ENCODE results near the gene POTEG.
"Not testable (repeated sequence)": the region's sequence is repeated elsewhere in the genome, so short reads cannot be mapped to it uniquely, and the experiment has no call there.

POTEG gene

DNA sequence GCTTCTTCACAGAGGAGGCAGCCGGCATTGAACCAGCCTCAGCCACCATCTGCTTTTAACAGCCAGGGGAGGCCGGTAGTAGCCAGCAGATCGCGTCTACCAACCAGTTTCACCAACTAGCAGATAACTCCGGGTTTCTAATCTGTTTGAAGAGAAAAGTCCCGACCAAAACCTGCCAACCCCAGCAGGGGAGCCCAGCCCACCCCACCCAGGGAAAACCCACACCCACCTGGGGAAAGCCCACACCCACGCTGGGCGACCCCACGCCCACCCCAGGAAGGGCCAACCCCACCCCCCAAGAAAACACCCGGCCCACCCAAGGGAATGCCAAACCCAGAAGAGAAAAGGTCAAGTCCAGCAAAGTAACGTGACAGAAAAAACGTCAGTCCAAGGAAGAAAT lies at the start of gene POTEG:
TSS of gene POTEG (minus strand) at position 101 of the 400 bp plus-strand sequence. CDS start at position 49, 52 bp downstream.
- DNase-seq (ENCODE audit: low spot score), result not testable (repeated sequence)

DNA sequence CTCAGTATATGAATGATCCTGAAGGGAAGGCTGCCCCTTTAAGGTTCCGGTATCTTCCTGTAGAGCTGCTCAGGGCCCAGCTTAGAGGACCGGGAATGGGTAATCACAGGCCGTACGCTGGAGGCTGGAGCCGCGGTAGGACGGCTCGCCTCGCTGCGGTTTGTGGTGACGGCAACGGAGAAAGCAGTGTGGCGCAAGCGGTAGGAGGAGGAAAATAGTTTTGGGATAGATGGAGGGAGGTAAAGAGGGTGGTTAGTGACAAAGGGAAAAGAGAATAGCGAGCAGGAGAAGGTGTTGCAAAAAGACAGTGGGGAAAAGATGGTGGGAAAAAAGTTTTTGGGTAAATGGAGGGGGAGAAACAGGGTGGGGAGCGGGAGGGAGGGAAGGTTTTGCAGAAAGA lies 48.0 kb upstream of the POTEG start:
- DNase-seq (ENCODE audit: low spot score), result not testable (repeated sequence)

DNA sequence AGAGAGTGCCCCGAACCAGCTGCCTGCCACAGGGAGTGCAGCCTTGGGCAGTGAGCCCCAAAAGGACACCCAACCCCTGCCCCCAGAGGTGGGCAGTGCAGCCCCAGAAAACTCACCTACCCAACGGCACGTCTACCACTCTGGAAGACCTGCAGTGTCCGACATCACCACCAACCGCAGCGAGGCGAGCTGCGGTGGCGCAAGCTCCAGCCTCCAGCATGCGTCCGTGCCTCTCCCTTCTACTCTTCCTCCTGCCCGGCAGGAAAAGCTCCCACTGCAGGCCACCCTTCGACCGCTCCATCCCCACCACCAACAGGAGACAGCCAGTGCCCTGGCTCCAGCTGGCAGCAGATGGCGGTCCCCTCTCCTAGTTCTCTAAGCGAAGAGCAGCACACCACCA lies 47.3 kb upstream of the POTEG start:
- not testable (repeated sequence) for DNase-seq (ENCODE audit: low spot score)

DNA sequence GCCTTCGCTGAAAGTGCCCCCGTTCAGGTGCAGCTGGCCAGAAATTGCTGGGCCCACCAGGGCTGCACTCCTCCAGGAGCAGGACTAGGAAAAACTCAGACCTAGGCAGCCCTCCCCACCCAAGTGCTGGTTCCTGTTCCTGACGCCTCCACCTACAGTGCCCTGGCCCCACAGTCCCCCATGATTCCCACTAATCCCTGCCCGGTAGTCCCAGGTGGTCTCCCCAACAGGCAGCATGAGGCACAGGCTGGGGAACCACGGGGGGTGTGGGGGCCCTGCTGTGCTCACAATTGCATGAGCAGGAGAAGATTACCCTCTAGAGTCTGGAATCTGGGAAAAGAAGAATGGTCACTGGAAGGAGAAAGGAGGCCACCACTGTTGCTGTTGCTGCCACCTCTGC lies 46.4 kb upstream of the POTEG start:
- DNase-seq (ENCODE audit: low spot score), result not testable (repeated sequence)

DNA sequence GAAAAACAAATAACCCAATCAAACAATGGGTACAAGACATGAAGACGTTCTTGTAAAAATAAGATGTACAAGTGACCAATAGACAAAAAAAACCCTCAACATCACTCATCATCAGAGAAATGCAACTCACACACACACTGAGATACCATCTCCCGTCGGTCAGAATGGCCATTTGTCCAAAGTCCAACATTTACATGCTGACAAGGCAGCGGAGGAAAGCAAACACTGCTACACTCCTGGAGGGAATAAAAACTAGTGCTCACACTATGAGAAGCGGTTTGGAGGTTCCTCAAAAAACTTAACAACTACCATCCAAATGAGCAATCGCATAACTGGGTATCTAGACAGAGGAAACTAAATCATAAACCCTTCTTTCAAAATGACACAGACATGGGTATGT lies 11.6 kb upstream of the POTEG start:
- not testable (repeated sequence) for DNase-seq (ENCODE audit: low spot score)

DNA sequence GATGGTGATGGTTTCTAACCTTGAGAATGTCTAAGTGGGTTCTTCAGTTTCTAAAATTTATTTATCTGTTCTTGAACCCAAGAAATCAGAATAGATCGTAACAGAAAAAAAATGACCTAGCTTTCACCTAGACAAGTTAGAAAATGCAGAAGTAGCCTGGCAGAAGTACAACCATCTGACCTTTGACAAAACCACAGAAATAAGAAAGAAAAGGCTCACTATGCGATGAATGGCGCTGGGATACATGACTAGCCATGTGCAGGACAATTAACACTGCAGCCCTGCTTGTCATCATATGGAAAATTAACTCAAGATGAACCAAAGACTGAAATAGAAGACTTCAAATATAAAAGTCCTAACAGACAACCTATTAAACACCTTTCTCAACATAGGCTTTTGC lies 5.7 kb upstream of the POTEG start:
- not testable (repeated sequence) for DNase-seq (ENCODE audit: low spot score)

DNA sequence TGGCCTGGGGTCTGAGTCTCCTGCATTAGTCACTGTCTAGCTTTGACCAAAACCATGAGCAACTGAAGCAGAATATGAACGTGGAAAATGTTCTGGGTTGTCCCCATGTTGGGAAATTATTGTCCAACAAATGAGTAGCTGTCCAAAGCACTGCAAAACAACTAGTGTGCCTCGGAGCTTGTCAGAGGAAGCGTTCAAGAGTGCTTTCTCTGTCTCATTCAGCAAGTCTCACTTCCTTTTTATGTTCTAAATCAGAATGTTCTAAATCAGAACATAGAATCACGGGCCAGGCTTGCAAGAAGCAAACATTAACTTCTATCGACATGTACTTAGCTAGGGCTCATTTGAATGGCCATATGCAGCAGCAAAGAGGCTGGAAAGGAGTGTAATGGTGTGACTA lies 5.1 kb upstream of the POTEG start:
- DNase-seq (ENCODE audit: low spot score), result not testable (repeated sequence)

DNA sequence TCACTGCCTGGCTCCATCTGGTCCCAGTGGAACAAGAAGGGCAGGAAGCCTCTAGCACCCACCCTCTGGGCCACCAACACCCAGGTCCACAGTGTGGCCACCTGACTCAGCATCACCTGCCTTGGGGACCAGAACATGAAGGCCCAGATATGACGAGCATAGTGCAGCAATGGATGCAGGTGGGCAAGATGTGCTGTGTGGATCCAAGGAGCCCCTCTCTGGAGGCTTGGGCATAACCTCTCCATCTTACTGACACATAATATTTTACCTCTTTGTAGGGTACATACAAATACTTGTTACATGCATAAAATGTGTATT lies 2.9 kb upstream of the POTEG start:
- not testable (repeated sequence) for DNase-seq (ENCODE audit: low spot score)

DNA sequence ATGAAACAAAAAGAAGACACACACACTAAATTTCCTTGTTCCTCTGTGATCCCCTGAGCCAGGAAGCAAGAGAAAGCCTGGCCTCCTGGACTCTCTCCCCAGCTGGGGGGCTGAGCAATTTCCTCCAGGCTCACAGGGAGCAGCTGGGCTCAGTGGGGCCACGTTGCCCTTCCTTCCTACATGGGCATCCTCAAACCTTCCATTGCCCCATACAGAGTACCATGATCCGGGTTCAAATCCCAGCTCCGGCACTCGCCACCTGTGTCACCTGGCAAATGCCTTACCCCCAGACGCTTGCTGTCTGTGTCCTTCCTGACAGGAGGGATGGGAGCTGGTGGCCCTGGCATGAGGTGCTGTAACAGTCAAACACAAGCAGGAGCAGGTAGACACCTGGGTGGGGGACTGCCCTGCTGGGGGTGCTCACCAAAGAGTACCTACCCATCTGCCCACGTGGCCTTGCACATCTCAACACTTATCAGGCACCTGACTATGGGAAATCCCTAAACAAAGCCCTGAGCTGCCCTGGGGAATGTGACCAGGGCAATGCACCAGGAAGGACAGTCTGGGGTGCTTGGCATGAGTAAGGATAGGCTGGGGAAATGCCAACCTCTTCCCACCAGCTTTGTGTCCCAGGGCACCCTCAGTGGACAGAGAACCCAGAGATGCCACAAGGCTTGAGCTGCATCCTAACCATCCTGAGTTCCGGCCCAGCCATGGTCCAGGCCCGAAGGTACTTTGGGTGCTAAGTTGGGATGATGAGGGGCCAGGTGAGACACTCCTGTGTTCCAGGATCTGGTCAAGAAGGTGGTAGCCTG lies 2.4 kb upstream of the POTEG start:
- DNase-seq (ENCODE audit: low spot score), result not testable (repeated sequence)

DNA sequence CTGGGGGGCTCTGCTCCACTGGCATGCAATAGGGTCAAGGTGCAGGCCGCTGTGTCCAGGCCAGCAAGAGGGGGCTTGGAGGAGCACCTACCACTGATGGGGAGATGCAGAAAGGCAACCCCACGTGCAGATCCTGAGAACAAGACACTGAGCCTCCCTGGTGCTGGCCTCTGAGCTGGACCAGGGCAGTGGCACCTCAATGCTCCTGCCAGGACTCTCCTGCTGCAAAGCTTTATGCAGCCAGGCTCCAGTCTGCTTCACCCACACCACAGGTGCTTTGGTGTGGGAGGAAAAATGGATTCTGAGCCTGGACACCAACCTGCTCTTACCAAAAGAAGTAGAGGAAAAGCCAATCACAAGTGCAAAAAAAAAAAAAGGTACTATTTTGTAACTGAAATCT lies 1.7 kb upstream of the POTEG start:
- not testable (repeated sequence) for DNase-seq (ENCODE audit: low spot score)

DNA sequence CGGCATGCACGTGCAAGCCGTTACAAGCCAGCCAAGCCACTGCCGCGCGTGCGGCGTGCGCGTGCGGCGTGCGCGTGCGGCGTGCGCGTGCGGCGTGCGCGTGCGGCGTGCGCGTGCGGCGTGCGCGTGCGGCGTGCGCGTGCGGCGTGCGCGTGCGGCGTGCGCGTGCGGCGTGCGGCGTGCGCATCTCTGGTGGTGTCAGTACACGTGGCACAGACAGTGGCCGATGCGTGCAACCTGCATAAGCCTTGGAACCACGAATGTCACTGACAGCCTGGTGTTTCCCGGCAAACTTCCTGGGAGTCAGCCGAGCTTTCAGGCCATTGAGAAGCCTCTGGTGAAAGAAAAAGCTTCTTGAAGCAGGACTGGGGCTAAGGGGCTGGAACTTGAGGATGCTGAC lies 750 bp upstream of the POTEG start:
- DNase-seq (ENCODE audit: low spot score), result not testable (repeated sequence)

DNA sequence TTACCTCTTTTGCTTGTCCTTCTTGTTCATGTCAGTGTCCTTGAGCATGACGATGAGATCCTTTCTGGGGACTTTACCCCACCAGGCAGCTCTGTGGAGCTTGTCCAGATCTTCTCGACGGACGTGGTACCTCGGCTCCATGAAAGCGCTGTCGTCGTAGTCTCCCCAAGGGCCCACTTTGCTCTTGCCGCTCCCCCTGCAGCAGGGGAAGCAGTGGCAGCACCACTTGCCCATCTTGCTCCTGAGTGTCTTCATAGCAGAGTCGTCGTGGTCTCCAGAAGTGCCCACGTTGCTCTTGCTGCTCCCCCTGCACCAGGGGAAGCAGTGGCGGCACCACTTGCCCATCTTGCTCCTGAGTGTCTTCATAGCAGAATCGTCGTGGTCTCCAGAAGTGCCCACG lies 376 bp downstream of the POTEG start:
- DNase-seq (ENCODE audit: low spot score), result not testable (repeated sequence)

DNA sequence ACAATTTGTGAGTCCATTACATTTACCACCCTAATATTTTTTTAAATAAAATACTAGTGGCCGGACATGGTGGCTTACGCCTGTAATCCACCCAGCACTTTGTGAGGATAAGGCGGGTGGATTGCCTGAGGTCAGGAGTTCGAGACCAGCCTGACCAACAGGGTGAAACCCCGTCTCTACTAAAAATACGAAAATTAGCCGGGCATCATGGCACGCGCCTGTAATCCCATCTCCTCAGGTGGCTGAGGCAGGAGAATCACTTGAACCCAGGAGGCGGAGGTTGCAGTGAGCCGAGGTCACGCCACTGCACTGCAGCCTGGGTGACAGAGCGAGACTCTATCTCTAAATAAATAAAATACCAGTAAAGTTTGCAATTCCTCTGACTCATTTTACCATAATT lies 25.6 kb downstream of the POTEG start:
- not testable (repeated sequence) for DNase-seq (ENCODE audit: low spot score)

DNA sequence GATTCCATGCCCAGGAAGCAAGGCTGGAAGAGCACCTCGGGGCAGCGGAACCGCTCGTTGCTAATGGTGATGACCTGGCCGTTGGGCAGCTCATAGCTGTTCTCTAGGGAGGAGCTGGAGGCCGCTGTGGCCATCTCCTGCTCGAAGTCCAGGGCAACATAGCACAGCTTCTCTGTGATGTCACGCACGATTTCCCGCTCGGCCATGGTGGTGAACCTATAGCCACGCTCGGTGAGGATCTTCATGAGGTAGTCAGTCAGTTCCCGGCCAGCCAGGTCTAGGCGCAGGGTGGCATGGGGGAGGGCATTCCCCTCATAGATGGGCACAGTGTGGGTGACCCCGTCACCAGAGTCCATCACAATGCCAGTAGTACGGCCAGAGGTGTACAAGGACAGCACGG lies 32.0 kb downstream of the POTEG start:
- DNase-seq (ENCODE audit: low spot score), result not testable (repeated sequence)

DNA sequence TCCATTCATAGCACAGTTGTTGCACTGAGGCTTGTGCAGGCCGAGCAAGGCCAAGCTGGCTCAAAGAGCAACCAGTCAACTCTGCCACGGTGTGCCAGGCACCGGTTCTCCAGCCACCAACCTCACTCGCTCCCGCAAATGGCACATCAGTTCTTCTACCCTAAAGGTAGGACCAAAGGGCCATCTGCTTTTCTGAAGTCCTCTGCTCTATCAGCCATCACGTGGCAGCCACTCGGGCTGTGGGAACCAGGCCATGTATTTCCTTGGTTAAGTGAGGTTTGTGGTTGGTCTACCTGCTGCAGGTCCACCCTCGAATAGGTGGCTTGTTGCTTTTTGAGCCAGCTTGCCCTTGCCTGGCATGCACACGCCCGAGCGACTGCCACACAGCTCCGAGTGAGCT lies 39.4 kb downstream of the POTEG start:
- not testable (repeated sequence) for DNase-seq (ENCODE audit: low spot score)

DNA sequence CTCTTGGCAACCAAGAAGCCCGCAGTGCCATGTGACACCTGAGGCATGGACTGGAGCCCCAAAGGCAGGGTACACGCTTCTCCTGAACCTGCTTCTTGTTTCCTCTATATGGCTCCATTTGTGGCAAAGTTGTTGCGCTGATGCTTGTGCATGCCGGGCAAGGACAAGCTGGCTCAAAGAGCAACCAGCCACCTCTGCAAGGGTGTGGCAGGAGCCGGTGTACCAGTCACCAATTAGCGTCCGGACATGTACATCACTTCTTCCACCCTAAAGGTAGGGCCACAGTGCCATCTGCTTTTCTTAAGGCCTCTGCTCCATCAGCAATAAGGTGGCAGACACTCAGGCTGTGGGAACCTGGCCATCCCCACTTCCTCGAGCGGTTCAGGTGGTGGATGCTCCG lies 43.9 kb downstream of the POTEG start:
- not testable (repeated sequence) for DNase-seq (ENCODE audit: low spot score)

DNA sequence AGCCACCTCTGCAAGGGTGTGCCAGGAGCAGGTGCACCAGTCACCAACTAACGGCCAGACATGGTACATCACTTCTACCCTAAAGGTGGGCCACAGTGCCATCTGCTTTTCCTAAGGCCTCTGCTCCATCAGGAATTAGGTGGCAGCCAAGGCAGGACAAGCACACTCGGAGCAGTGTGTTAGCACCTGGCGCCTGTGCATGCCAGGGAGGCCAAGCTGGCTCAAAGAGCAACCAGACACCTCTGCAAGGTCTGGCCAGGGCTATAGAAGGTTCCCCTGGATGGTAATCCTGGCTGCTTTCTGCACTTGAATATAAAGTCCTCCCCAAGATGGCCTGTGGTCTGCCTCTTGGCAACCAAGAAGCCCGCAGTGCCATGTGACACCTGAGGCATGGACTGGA lies 45.4 kb downstream of the POTEG start:
- DNase-seq (ENCODE audit: low spot score), result not testable (repeated sequence)

DNA sequence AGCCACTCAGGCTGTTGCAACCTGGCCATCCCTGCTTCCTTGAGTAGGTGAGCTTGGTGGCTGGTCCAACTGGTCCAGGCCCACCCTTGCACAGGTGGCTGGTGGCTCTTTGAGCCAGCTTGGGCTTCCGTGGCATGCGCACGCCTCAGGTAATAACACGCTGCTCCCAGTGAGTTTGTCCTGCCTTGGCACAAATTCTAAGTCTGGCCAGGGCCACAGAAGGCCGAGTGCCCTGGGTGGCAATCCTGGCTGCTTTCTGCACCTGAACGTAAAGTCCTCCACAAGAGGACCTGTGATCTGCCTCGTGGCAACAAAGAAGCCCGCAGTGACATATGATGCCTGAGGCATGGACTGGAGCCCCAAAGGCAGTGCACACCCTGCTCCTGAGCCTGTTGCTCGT lies 47.1 kb downstream of the POTEG start:
- not testable (repeated sequence) for DNase-seq (ENCODE audit: low spot score)

DNA sequence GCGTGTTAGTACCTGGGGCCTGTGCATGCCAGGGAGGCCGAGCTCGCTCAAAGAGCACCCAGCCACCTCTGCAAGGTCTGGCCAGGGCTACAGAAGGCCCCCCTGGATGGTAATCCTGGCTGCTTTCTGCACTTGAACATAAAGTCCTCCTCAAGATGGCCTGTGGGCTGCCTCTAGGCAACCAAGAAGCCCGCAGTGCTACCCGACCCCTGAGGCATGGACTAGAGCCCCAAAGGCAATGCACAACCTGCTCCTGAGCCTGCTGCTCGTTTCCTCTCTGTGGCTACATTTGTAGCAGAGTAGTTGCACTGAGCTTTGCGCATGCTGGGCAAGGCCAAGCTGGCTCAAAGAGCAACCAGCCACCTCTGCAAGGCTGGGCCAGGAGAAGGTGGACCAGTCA lies 47.8 kb downstream of the POTEG start:
- DNase-seq (ENCODE audit: low spot score), result not testable (repeated sequence)

DNA sequence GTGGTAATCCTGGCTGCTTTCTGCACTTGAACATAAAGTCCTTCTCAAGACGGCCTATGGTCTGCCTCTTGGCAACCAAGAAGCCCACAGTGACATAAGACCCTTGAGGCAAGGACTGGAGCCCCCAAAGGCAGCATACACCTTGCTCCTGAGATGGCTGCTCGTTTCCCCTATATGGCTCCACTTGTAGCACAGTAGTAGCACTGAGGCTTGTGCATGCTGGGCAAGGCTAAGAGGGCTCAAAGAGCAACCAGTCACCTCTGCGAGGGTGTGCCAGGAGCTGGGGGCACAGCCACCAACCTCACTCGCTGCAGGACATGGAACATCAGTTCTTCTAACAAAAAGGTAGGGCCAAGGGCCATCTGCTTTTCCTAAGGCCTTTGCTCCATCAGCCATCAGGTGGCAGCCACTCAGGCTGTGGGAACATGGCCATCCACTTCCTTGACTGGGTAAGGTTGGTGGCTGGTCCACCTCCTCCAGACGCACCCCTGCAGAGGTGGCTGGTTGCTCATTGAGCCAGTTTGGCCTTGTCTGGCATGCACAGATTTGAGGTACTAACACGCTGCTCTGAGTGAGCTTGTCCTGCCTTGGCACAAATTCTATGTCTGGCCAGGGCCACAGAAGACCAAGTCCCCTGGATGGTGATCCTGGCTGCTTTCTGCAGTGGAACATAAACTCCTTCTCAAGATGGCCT lies 49.9 kb downstream of the POTEG start:
- not testable (repeated sequence) for DNase-seq (ENCODE audit: low spot score)

DNA sequence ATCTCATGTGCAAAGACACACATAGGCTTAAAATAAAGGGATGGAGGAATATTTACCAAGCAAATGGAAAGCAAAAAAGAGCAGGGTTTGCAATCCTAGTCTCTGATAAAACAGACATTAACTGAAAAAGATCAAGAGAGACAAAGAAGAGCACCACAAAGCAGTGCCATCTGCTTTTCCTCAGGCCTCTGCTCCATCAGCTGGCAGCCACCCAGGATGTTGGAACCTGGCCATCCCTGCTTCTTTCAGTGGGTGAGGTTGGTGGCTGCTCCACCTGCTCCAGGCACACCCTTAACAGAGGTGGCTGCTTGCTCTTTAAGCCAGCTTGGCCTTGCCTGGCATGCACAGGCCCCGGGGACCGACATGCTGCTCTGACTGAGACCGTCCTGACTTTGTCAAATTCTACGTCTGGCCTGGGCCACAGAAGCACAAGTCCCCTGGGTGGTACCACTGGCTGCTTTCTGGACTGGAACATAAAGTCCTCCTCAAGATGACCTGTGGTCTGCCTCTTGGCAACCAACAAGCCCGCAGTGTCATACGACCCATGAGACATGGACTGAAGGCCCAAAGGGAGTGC lies 51.0 kb downstream of the POTEG start:
- not testable (repeated sequence) for DNase-seq (ENCODE audit: low spot score)

DNA sequence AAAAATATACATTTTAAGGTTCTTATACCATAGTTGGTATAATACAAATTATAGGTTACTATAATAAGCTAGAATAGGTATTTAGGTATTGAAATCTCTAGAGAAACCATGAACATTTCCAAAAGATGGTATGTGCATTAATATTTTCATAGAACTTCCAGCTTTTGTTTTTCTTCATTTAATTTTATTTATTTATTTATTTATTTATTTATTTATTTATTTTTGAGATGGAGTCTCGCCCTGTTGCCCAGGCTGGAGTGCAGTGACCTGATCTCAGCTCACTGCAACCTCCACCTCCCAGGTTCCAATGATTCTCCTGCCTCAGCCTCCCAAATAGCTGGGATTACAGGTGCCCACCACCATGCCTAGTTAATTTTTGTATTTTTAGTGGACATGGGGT lies 54.0 kb downstream of the POTEG start:
- DNase-seq (ENCODE audit: low spot score), result not testable (repeated sequence)

DNA sequence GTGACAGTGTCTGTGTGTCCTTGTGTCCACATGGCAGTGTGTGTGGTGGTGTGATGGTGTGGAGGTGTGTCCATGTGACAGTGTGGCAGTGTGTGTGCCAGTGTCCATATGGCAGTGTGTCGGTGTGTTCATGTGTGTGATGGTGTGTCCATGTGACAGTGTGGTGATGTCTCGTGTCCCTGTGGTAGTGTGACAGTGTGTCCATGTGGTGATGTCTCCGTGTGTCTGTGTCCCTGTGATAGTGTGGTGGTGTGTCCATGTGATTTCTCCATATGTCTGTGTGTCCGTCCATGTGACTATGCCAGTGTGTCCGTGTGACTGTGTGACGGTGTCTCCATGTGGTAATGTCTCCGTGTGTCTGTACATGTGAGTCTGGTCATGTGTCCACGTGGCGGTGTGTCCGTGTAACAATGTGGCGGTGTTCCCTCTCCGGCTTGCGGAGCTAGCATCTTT lies 59.7 kb downstream of the POTEG start:
- not testable (repeated sequence) for DNase-seq (ENCODE audit: low spot score)

Measured in ecto neural progenitor cell (in vitro differentiated cells).